Gastrocnemius medialis (tissue), 4 donors: ENCODE measurements around the gene ATXN7L3B.

Source experiments
- CTCF ChIP-seq, 5 experiments: fragments of 450-650 bp in 3 of 5; fragments of 200-600 bp in 2 of 5; sonication (generic) in 2 of 5; IDR thresholded peaks in 4 of 5; conservative IDR thresholded peaks in 1 of 5; 1 replicate in 4 of 5; 2 replicates in 1 of 5; pipeline ENCODE4 v1.5.1; 2016 to 2019; ENCODE audit warnings: antibody characterized with exemption in 5 of 5, mild to moderate bottlenecking in 3 of 5, moderate library complexity in 3 of 5
- POLR2A ChIP-seq, 2 donors: fragments of 450-650 bp; IDR thresholded peaks; one replicate each; pipeline ENCODE4 v1.6.1; 2017; ENCODE audit warnings: antibody characterized with exemption in 2 of 2, mild to moderate bottlenecking in 2 of 2, moderate library complexity in 2 of 2

- TF ChIP-seq CTCF (IDR thresholded peaks at IDR 0.05 in 4 of 5, conservative IDR thresholded peaks at IDR 0.05 in 1 of 5) (no peak), POLR2A (IDR thresholded peaks at IDR 0.05) (no peak)
Observed at GRCh38 chr12:74559728-74560127, 22.1 kb downstream of the ATXN7L3B start.
